ENCODE measurements around the gene OPN1MW2.
"Not testable (repeated sequence)": the region's sequence is repeated elsewhere in the genome, so short reads cannot be mapped to it uniquely, and the experiment has no call there.

OPN1MW2 gene

DNA sequence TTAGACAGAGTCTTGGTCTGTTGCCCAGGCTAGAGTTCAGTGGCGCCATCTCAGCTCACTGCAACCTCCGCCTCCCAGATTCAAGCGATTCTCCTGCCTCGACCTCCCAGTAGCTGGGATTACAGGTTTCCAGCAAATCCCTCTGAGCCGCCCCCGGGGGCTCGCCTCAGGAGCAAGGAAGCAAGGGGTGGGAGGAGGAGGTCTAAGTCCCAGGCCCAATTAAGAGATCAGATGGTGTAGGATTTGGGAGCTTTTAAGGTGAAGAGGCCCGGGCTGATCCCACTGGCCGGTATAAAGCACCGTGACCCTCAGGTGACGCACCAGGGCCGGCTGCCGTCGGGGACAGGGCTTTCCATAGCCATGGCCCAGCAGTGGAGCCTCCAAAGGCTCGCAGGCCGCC lies at the start of gene OPN1MW2:
TSS of gene OPN1MW2 (plus strand) at position 301 of the 400 bp plus-strand sequence. CDS start at position 361, 60 bp downstream.
- not testable (repeated sequence) for DNase-seq

DNA sequence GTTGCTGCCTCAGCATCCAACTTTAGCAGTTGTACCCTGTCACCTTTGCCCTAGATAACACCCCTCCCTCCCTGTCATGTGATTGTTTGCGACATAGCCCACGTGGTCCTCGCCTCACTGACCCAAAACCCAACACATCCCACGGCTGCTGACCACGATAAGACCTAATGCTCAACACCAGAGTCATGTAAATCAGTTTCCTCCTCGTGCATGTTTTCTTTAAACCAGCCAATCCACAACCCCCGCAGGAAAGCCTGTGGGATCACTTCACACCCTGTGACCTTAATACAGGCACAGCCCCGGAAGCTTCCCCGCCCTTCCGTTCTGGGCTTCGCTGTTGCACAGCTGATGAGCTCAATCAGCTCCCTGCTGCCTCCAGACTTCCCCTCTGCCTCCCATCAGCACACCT lies 47.0 kb upstream of the OPN1MW2 start:
- DNase-seq = not testable (repeated sequence)

DNA sequence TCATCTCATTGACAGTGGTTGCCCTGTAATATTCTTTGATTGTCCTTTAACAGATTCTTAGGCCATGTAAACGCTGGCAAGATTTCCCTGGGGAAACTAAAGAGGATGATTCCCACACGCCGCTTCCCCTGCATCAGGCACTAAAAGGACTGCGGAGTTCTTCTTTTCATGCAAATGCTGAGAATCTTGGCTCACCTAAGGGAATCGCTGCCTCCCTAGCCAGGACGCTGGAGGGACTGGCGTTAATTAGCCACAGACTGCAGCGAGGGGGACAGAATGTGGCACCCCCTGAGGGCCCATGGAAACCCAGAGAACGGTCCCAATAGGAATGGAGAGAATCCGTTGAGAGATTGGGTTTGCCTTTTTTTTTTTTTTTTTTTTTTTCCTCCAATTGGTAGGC lies 45.2 kb upstream of the OPN1MW2 start:
- DNase-seq = not testable (repeated sequence)

DNA sequence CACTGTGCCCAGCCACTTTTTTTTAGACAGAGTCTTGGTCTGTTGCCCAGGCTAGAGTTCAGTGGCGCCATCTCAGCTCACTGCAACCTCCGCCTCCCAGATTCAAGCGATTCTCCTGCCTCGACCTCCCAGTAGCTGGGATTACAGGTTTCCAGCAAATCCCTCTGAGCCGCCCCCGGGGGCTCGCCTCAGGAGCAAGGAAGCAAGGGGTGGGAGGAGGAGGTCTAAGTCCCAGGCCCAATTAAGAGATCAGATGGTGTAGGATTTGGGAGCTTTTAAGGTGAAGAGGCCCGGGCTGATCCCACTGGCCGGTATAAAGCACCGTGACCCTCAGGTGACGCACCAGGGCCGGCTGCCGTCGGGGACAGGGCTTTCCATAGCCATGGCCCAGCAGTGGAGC lies 37.3 kb upstream of the OPN1MW2 start, which contains the start of gene OPN1MW:
TSS of gene OPN1MW (plus strand) at position 301 of the 400 bp plus-strand sequence. CDS start at position 383, 82 bp downstream.
- DNase-seq = not testable (repeated sequence)

DNA sequence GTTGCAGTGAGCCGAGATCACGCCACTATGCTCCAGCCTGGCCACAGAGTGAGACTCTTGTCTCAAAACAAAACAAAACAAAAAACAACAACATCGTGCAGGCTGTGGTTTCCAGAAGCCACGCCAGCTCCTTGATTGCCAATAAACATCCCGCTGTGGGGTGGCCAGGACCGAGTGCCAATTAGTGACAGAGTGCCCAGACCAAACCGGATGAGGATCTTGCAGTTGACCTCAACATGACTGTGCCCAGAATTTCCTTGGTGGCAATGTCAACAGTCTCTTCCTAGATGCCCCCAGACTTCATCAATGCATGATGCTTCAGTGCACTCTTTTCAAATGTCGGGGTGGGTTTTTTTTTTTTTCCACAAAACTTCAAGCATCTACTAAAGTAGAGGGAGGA lies 35.8 kb upstream of the OPN1MW2 start:
- not testable (repeated sequence) for DNase-seq

DNA sequence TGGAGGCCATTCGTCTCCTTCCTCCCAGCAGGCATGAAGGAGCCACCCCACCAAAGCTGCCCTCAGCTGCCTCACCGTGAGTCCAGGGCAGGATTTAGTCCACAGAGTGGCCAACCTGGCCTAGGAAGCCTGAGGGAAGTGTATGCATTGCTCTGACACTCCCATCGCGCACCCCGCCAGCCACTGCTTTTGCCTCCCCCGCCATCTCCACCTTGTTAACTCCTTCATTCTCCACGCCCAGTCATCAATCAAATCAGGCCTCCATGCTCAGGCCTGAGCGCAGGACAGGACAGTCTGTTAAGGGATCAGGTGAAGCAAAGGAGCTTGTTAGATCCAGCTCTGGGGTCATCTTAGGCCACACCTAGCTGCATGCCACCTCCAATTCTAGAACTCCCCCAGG lies 26.7 kb upstream of the OPN1MW2 start:
- DNase-seq = not testable (repeated sequence)

DNA sequence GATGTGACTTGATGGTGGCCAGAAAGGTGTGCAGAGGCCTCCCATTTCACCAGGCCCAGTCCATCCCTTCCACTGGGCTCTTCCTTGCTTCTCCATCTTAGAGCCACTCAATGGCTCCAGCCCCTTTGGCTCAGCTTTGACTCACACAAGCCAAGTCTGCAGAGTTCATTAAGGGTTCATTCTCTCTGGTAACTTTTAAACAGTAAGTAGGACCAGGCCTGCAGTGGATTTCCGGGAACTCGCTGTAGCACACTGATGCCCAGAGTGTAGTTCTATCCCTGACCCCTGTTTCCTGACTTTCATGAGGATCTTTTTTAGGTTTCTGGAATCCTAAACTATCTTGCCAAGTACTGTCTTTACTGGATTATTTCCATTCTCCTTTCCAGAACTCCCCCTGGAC lies 25.2 kb upstream of the OPN1MW2 start:
- not testable (repeated sequence) for DNase-seq

DNA sequence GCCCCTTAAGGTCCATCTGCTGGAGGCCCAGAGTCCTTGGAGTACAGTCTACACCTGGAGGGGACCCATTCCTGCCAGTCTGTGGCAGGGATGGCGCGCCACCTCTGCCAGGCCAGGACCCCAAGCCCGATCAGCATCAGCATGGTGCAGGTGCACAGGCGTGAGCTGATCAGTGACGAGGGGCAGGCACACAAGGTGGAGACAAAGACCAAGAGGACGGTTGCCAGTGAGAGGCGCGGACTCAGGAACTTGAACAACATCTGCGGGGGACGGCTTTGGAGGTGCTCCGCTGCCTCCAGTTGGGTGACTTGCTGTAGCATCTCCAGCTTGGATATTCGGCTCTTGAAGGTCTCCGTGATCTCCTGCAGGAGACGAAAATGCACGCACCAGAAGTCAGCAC lies 23.1 kb upstream of the OPN1MW2 start:
- not testable (repeated sequence) for DNase-seq

DNA sequence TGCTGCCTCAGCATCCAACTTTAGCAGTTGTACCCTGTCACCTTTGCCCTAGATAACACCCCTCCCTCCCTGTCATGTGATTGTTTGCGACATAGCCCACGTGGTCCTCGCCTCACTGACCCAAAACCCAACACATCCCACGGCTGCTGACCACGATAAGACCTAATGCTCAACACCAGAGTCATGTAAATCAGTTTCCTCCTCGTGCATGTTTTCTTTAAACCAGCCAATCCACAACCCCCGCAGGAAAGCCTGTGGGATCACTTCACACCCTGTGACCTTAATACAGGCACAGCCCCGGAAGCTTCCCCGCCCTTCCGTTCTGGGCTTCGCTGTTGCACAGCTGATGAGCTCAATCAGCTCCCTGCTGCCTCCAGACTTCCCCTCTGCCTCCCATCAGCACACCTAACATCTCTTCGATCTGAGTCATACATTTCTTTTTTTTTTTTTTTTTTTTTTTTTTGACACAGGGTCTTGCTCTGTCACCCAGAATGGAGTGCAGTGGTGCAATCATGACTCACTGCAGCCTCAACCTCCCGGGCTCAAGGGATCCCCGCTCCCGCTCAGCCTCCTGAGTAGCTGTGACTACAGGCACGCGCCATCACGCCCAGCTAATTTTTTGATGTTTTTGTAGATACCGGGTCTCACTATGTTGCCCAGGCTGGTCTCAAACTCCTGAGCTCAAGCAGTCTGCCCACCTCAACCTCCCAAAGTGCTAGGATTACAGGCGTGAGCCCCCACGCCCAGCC lies 9.7 kb upstream of the OPN1MW2 start:
- not testable (repeated sequence) for DNase-seq

DNA sequence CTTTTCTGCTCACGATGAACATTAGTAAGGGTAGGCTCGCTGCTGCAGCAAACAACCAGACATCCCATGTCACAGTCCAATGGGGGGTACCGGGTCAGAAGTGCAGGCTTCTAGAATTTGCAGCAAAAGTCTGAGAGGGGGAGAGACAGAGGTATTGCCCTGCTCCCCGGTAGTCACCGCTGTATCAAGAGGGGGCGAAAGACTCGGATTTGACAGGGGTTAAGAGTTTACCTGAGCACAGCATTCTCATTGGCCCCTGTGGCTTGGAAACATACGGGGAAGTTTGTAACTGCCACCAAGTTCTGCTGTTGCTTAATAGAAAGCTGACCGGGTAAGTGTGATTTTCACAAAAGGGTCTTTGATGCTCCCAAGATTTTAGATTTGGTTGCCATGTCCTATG lies 8.5 kb upstream of the OPN1MW2 start:
- DNase-seq = not testable (repeated sequence)

DNA sequence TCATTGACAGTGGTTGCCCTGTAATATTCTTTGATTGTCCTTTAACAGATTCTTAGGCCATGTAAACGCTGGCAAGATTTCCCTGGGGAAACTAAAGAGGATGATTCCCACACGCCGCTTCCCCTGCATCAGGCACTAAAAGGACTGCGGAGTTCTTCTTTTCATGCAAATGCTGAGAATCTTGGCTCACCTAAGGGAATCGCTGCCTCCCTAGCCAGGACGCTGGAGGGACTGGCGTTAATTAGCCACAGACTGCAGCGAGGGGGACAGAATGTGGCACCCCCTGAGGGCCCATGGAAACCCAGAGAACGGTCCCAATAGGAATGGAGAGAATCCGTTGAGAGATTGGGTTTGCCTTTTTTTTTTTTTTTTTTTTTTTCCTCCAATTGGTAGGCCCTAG lies 8.1 kb upstream of the OPN1MW2 start:
- DNase-seq = not testable (repeated sequence)

DNA sequence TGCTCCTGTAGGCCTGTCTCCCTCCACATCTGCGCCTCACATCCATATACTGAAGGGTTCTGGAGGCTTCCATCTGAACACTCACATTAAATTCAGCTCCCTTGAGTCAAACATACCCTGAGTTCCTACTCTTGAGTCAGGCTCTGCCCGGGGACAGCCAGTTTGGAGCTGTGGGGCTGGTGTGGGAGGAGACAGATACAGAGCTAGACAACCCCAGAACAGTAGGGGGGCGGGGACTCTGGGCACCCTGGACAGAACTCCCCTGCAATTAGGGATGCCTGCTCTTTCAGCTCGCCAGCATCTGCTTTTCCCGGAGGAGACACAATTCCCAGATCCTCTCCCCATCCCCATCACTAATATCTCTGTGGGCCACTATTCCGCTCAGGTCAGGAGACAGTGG lies 5.7 kb downstream of the OPN1MW2 start:
- DNase-seq = not testable (repeated sequence)

DNA sequence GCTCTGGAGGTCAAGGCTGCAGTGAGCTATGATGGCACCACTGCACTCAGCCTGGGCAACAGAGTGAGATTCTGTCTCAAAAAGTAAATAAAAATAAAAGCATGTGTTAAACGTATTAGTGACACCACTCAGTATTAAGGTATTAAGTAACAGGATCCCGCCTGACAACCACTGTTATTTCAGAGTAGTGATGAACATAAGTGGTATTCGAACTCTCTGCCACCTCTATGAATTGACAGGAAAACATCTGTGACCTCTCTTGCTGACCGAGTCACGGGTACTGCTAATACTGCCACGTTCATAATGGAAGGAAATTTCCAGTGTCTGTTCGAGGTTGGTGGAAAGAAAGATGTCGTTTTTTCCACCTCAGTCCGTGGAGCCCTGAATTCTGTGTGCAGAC lies 7.2 kb downstream of the OPN1MW2 start:
- not testable (repeated sequence) for DNase-seq

DNA sequence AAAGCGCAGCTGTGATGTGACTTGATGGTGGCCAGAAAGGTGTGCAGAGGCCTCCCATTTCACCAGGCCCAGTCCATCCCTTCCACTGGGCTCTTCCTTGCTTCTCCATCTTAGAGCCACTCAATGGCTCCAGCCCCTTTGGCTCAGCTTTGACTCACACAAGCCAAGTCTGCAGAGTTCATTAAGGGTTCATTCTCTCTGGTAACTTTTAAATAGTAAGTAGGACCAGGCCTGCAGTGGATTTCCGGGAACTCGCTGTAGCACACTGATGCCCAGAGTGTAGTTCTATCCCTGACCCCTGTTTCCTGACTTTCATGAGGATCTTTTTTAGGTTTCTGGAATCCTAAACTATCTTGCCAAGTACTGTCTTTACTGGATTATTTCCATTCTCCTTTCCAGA lies 11.9 kb downstream of the OPN1MW2 start:
- DNase-seq = not testable (repeated sequence)

DNA sequence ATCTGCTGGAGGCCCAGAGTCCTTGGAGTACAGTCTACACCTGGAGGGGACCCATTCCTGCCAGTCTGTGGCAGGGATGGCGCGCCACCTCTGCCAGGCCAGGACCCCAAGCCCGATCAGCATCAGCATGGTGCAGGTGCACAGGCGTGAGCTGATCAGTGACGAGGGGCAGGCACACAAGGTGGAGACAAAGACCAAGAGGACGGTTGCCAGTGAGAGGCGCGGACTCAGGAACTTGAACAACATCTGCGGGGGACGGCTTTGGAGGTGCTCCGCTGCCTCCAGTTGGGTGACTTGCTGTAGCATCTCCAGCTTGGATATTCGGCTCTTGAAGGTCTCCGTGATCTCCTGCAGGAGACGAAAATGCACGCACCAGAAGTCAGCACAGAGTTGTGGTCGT lies 14.1 kb downstream of the OPN1MW2 start:
- DNase-seq = not testable (repeated sequence)

DNA sequence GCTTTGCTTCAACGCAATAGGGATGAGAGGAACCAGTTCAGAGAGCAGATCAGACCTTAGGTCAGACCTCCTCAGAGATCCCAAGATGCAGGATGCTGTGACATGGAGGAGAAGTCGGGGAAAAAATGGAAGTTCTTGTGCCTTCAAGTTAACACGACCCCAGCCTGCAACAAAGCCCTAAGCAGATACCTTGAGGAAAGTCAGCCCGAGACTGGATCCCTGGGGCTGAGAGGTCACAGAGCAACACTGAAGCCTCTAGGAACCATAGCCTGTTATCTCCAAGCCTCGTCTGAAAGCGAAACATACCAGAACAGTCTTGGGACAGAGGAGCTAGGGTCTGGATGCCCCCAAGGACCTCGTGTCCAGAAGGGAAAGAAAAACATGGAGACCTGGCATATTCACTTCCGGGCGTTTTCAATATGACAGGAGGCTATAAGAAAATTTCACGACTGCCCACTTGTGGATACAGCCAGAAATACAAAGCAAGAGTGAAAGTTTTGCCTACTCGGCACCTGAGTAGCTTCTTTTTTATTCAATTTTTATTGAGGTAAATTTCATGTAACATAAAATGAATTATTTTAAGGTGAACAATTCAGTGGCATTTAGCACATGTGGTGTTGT lies 19.5 kb downstream of the OPN1MW2 start:
- not testable (repeated sequence) for DNase-seq

DNA sequence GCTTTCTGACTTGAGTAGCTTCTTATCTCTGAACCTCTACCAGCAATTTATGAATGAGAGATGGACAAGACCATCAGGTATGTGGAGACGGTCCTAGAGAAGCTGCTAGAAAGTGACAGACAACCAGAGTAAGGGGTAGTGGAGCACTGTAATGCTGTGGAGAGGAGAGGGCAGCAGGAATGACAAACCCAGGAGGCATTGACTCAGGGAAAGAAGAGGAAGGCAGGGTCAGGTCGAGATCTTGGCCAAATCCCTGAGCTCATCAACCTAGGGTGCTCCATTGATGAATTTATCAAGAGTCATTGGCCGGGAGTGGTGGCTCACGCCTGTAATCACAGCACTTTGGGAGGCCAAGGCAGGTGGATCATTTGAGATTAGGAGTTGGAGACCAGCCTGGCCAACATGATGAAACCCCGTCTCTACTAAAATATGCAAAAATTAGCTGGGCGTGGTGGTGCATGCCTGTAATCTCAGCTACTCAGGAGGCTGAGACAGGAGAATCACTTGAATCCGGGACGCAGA lies 20.5 kb downstream of the OPN1MW2 start:
- DNase-seq = not testable (repeated sequence)

DNA sequence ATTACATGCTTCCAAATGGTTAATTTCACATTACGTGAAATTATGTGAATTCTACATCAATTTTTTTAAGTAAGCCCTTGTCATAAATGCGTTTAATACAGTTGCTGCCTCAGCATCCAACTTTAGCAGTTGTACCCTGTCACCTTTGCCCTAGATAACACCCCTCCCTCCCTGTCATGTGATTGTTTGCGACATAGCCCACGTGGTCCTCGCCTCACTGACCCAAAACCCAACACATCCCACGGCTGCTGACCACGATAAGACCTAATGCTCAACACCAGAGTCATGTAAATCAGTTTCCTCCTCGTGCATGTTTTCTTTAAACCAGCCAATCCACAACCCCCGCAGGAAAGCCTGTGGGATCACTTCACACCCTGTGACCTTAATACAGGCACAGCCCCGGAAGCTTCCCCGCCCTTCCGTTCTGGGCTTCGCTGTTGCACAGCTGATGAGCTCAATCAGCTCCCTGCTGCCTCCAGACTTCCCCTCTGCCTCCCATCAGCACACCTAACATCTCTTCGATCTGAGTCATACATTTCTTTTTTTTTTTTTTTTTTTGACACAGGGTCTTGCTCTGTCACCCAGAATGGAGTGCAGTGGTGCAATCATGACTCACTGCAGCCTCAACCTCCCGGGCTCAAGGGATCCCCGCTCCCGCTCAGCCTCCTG lies 28.0 kb downstream of the OPN1MW2 start:
- DNase-seq = not testable (repeated sequence)

DNA sequence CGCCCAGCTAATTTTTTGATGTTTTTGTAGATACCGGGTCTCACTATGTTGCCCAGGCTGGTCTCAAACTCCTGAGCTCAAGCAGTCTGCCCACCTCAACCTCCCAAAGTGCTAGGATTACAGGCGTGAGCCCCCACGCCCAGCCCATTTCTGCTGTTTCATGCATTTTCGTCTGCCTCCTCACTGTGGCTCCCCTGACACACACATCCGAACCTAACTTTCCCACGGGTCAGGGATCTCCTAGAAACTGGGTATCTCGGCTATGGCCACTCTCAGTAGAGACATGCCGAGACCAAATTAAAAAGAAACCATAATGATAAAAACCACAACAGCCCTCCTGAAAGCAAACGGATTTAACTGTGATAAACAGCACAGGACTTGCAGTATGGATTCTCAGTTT lies 28.5 kb downstream of the OPN1MW2 start:
- not testable (repeated sequence) for DNase-seq

DNA sequence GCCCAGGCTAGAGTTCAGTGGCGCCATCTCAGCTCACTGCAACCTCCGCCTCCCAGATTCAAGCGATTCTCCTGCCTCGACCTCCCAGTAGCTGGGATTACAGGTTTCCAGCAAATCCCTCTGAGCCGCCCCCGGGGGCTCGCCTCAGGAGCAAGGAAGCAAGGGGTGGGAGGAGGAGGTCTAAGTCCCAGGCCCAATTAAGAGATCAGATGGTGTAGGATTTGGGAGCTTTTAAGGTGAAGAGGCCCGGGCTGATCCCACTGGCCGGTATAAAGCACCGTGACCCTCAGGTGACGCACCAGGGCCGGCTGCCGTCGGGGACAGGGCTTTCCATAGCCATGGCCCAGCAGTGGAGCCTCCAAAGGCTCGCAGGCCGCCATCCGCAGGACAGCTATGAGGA lies 37.7 kb downstream of the OPN1MW2 start, which contains the start of gene OPN1MW3:
TSS of gene OPN1MW3 (plus strand) at position 301 of the 400 bp plus-strand sequence. CDS start at position 339, 38 bp downstream.
- not testable (repeated sequence) for DNase-seq

DNA sequence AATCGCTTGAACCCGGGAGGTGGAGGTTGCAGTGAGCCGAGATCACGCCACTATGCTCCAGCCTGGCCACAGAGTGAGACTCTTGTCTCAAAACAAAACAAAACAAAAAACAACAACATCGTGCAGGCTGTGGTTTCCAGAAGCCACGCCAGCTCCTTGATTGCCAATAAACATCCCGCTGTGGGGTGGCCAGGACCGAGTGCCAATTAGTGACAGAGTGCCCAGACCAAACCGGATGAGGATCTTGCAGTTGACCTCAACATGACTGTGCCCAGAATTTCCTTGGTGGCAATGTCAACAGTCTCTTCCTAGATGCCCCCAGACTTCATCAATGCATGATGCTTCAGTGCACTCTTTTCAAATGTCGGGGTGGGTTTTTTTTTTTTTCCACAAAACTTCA lies 39.2 kb downstream of the OPN1MW2 start:
- not testable (repeated sequence) for DNase-seq

DNA sequence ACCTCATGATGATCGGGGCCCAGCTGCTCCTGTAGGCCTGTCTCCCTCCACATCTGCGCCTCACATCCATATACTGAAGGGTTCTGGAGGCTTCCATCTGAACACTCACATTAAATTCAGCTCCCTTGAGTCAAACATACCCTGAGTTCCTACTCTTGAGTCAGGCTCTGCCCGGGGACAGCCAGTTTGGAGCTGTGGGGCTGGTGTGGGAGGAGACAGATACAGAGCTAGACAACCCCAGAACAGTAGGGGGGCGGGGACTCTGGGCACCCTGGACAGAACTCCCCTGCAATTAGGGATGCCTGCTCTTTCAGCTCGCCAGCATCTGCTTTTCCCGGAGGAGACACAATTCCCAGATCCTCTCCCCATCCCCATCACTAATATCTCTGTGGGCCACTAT lies 43.5 kb downstream of the OPN1MW2 start:
- not testable (repeated sequence) for DNase-seq

DNA sequence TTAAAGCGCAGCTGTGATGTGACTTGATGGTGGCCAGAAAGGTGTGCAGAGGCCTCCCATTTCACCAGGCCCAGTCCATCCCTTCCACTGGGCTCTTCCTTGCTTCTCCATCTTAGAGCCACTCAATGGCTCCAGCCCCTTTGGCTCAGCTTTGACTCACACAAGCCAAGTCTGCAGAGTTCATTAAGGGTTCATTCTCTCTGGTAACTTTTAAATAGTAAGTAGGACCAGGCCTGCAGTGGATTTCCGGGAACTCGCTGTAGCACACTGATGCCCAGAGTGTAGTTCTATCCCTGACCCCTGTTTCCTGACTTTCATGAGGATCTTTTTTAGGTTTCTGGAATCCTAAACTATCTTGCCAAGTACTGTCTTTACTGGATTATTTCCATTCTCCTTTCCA lies 49.7 kb downstream of the OPN1MW2 start:
- DNase-seq = not testable (repeated sequence)
